Measurements from ENCODE around the gene CD34.

DNA sequence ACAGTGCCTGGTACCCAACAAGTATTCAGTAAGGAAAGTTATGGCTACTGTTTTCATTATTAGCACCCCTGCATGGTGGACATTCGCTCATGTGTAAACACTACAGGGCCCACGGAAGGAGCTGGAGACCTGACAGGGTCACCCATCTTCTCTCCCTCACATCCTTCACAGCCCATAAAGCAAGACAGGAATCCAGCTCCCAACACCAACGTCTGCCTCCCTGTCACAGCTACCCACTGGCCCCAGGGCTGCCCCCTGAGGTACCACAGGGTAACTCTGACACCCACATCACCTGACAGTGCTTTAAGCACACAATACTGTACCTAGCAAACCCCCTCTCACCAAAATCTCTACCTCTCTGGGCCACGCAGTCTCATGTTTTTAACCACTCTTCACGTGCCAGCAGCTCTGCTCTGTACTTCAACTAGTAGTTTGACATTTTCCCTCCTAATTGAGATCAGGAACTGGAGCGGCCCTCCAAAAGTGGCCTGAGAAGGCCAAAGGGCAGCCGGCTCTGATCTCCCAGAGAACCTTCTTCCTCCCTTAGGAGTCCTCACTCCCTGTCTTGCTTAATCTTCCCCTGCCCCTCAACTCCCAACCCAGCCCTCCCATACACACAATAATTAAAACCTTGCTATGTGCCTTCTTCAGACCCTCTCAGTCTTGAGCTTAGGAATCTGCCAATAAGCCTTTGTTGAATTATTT is 76.8 kb downstream of the CD34 start:
- TF ChIP-seq, protein P1, sequence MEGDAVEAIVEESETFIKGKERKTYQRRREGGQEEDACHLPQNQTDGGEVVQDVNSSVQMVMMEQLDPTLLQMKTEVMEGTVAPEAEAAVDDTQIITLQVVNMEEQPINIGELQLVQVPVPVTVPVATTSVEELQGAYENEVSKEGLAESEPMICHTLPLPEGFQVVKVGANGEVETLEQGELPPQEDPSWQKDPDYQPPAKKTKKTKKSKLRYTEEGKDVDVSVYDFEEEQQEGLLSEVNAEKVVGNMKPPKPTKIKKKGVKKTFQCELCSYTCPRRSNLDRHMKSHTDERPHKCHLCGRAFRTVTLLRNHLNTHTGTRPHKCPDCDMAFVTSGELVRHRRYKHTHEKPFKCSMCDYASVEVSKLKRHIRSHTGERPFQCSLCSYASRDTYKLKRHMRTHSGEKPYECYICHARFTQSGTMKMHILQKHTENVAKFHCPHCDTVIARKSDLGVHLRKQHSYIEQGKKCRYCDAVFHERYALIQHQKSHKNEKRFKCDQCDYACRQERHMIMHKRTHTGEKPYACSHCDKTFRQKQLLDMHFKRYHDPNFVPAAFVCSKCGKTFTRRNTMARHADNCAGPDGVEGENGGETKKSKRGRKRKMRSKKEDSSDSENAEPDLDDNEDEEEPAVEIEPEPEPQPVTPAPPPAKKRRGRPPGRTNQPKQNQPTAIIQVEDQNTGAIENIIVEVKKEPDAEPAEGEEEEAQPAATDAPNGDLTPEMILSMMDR (conservative IDR thresholded peaks at IDR 0.05 in 1 of 2, IDR thresholded peaks at IDR 0.05 in 1 of 2; ENCODE audit: low read depth in 1 of 2, low read length in 2 of 2), result no peak
- no peak for TF ChIP-seq EZH2 (IDR thresholded peaks at IDR 0.05; ENCODE audit: low read length, missing control alignments)
